ENCODE measurements around the gene WDR33.
"Not testable (repeated sequence)": the region's sequence is repeated elsewhere in the genome, so short reads cannot be mapped to it uniquely, and the experiment has no call there.

Gene WDR33

DNA sequence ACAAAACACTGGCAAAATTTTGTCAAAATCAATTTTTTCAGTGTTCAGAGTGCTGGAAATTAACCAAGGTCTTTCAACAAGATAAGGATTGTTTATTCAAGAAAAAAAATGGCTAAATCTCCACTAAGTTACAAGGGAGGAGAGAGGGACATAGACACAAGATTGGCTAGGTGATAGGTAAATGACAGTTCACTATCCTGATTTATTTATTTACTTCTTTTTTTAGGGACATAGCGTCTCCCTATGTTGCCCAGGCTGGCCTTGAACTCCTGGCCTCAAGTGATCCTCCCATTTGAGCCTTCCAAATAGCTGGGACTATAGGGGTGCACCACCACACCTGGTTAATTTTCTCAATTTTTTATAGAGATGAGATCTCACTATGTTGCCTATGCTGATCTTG, 3.7 kb upstream of the WDR33 start:
- ATAC-seq, result no peak
- TF ChIP-seq SNAI2 (CRISPR knock-in tag; IDR thresholded peaks at IDR 0.05) (no peak), ARNTL (CRISPR knock-in tag; IDR thresholded peaks at IDR 0.05; ENCODE audit: borderline replicate concordance, low read depth) (no peak), ESRRG (CRISPR knock-in tag; IDR thresholded peaks at IDR 0.05) (no peak), ZNF70 (CRISPR knock-in tag; IDR thresholded peaks at IDR 0.05) (no peak)
- TF ChIP-seq, protein P1, sequence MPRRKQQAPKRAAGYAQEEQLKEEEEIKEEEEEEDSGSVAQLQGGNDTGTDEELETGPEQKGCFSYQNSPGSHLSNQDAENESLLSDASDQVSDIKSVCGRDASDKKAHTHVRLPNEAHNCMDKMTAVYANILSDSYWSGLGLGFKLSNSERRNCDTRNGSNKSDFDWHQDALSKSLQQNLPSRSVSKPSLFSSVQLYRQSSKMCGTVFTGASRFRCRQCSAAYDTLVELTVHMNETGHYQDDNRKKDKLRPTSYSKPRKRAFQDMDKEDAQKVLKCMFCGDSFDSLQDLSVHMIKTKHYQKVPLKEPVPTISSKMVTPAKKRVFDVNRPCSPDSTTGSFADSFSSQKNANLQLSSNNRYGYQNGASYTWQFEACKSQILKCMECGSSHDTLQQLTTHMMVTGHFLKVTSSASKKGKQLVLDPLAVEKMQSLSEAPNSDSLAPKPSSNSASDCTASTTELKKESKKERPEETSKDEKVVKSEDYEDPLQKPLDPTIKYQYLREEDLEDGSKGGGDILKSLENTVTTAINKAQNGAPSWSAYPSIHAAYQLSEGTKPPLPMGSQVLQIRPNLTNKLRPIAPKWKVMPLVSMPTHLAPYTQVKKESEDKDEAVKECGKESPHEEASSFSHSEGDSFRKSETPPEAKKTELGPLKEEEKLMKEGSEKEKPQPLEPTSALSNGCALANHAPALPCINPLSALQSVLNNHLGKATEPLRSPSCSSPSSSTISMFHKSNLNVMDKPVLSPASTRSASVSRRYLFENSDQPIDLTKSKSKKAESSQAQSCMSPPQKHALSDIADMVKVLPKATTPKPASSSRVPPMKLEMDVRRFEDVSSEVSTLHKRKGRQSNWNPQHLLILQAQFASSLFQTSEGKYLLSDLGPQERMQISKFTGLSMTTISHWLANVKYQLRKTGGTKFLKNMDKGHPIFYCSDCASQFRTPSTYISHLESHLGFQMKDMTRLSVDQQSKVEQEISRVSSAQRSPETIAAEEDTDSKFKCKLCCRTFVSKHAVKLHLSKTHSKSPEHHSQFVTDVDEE (CRISPR knock-in tag; IDR thresholded peaks at IDR 0.05), result no peak
- TF ChIP-seq, protein P2, sequence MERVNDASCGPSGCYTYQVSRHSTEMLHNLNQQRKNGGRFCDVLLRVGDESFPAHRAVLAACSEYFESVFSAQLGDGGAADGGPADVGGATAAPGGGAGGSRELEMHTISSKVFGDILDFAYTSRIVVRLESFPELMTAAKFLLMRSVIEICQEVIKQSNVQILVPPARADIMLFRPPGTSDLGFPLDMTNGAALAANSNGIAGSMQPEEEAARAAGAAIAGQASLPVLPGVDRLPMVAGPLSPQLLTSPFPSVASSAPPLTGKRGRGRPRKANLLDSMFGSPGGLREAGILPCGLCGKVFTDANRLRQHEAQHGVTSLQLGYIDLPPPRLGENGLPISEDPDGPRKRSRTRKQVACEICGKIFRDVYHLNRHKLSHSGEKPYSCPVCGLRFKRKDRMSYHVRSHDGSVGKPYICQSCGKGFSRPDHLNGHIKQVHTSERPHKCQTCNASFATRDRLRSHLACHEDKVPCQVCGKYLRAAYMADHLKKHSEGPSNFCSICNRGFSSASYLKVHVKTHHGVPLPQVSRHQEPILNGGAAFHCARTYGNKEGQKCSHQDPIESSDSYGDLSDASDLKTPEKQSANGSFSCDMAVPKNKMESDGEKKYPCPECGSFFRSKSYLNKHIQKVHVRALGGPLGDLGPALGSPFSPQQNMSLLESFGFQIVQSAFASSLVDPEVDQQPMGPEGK (CRISPR knock-in tag; IDR thresholded peaks at IDR 0.05; ENCODE audit: borderline replicate concordance), result no peak

DNA sequence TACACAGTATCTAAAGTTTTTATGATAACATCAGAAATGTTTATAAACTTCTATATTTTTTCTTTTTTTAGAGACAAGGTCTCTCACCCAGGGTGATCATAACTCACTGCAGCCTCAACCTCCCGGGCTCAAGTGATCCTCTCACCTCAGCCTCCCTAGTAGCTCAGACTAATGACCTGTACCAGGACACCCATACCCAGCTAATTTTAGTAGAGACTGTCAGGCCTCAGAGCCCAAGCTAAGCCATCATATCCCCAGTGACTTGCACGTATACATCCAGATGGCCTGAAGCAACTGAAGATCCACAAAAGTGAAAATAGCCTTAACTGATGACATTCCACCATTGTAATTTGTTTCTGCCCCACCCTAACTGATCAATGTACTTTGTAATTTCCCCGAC, 1.5 kb upstream of the WDR33 start:
- ATAC-seq, result not testable (repeated sequence)

DNA sequence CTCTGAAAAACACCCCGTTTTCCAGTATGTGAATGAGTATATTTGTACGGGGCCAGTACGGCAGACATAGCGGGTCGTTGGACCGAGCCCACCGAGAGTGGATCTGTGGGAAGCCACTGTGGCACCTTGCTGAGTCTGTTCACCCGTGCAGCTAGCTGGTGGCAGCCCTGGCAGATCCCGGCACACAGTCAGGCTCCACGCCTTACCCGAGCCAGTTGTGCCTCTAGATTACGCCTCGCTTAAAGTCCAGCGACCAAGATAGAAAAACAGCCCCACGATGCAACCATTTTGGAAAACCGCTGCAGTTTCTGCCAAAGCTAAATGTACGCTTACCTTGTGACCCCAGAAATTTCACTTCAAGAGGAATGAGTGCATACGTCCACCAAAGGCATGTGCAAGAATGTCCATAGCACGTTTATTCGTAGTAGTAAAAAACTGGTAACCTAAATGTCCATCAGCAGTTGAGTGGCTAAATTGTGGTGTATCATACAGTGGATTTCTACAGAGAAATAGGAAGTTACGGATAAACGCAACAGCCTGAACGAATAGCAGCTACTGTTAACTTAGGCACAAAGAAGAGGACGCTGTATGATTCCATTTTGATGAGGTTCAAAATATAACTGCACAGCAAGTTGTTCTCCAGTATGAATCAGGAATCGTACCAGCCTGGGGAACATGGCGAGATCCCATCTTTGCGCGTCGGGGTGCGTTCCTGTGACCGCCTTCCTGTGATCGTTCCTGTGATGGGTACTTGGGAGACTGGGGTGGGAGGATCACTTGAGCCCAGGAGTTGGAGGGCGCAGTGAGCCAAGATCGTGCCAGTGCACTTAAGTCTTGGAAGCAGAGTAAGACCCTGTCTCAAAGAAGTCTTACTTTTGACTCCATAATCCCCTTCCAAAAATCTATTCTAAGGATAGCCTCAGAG, 688 bp upstream of the WDR33 start:
- ATAC-seq, result peak; percentile 5; the same call in 2 of the 3 replicates
- no peak for TF ChIP-seq ARNTL (CRISPR knock-in tag; IDR thresholded peaks at IDR 0.05; ENCODE audit: borderline replicate concordance, low read depth)
- TF ChIP-seq ZFP30 (CRISPR knock-in tag; IDR thresholded peaks at IDR 0.05), result no peak
- TF ChIP-seq POU6F1 (CRISPR knock-in tag; IDR thresholded peaks at IDR 0.05; ENCODE audit: borderline replicate concordance, low read depth), result no peak
- no peak for TF ChIP-seq CSDC2 (CRISPR knock-in tag; IDR thresholded peaks at IDR 0.05)
- no peak for TF ChIP-seq SNAI2 (CRISPR knock-in tag; IDR thresholded peaks at IDR 0.05)
- TF ChIP-seq TOX (CRISPR knock-in tag; IDR thresholded peaks at IDR 0.05; ENCODE audit: borderline replicate concordance), result no peak
- TF ChIP-seq ZNF8 (CRISPR knock-in tag; IDR thresholded peaks at IDR 0.05), result no peak
- TF ChIP-seq ZFP3 (CRISPR knock-in tag; IDR thresholded peaks at IDR 0.05), result no peak
- TF ChIP-seq ZC3H10 (CRISPR knock-in tag; IDR thresholded peaks at IDR 0.05), result no peak
- TF ChIP-seq, protein P1 (CRISPR knock-in tag; IDR thresholded peaks at IDR 0.05), result no peak
- TF ChIP-seq, protein P3, sequence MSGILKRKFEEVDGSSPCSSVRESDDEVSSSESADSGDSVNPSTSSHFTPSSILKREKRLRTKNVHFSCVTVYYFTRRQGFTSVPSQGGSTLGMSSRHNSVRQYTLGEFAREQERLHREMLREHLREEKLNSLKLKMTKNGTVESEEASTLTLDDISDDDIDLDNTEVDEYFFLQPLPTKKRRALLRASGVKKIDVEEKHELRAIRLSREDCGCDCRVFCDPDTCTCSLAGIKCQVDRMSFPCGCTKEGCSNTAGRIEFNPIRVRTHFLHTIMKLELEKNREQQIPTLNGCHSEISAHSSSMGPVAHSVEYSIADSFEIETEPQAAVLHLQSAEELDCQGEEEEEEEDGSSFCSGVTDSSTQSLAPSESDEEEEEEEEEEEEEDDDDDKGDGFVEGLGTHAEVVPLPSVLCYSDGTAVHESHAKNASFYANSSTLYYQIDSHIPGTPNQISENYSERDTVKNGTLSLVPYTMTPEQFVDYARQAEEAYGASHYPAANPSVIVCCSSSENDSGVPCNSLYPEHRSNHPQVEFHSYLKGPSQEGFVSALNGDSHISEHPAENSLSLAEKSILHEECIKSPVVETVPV (CRISPR knock-in tag; IDR thresholded peaks at IDR 0.05), result no peak
- no peak for TF ChIP-seq ZNF565 (CRISPR knock-in tag; conservative IDR thresholded peaks at IDR 0.05; ENCODE audit: low read depth)

Data from SK-N-SH treated with all-trans-retinoic acid at 6 μM for 48 hours (cell line).